ENCODE results near the gene DCC.

DNA sequence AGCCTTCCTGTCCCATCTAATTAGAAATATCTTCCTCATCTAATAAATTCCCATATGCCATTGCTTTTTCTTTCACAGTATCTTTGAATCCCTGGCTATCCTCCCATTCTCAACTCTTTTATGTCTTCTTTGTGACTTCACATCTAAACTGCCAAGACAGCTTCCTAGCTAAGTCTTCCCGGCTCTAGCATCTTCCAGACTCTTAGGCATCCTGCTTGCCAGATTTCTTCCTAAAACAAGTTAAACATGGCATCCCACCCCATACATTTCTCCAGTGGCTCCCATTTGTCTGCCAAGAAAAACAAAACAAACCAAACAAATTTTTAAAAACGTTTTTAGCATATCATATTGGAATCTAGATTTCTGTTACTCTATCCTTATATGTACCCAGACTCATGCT lies 1132.5 kb downstream of the DCC start:
- TF ChIP-seq CTCF (IDR thresholded peaks at IDR 0.05; ENCODE audit: low read depth, low read length, poor library complexity, severe bottlenecking) = no peak
- TF ChIP-seq EZH2phosphoT487 (IDR thresholded peaks at IDR 0.05; ENCODE audit: borderline replicate concordance, low read length) = no peak
